ENCODE data around the gene PSMD5.

Gene PSMD5

DNA sequence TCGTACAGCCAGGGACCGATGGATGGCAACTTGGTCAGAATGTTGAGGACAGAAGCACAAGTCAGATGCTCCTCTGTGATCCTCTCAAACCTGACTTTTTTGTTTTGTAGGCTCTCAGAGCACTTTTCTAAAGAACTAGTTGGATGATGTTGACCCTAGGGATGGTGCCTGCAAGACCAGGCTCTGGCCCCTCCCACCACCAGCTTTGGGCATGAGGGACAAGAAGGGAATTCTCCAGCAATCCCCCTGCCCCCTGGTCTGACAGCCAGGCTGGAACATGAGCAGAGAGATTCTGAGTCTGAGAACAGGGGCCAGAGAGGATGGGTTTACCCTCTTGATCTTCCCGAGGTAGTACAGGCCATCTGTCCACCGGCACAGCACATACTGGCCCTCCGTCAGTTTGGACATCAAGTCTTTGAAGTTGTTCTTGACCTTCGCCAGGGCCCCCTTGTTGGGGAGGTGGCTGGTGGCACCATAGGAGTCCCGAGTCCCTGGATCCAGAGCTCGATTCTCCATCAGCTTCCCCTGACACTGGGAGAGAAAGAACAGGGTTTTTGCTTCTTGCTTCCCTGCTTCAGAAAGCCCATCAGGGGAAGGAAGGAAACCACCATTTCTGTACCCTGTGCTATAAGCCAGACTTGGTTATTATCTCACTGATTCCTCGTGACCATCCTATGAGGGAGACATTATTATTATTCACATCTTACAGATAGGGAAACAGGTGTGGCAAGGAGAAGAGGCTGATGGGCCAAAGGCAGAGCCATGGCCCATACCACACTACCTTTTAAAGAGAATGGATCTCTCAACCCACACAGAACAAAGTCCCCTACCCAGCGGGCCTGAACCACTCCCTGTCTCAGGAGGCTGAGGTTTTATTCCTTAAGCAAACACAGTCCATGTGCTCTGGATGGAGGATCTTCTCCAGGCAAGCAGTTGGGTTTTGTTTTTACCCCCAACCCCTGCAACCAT is 31.8 kb upstream of the PSMD5 start:
- no peak for DNase-seq

DNA sequence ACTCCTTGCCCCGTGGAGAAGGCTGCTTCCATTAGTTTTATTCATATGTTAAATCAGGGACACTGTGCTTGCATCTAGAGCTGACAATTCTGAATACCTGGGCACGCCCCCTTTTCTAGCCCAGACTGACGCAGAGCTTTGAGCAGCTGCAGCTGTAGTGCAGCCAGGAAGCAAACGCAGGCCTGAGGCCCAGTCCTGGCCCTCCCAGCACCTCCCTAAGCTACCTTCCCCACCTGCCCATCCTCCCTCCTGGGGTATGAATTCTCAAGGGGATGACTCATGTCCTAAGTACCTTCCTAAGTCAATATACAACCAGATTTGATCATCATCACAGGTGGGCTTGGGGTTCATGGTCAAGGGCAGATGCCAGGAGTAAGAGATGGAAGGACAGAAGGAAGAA is 30.8 kb upstream of the PSMD5 start:
- no peak for DNase-seq

DNA sequence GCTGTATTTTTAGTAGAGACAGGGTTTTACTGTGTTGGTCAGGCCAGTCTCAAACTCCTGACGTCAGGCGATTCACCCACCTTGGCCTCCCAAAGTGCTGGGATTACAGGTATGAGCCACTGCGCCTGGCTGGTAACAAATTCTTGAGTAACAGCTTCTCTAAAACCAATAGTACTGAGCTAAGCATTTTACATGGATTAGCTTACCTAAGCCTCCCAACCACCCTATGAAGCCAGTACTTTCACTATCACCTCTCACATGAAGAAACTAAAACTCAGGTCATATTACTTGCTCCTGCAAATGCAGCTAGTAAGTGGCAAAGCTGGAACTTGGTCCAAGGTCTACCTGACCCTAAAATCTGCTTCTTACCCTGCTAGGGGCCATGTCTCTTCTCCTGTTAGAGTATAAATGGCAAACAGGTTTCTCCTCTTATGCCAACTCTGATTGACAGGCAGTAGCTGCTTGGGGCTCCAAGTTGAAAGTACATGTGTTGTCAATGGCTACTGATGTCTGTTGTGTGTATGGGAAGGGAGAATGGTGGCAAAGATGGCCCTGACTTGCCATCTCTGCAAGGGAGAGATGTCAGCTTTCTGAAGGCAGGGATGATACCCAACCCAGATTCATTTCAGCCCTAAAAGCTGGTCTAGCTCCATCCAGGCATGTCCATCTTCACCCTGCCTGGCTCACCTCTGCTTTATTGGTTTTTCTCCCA is 30.2 kb upstream of the PSMD5 start:
- DNase-seq: no peak

DNA sequence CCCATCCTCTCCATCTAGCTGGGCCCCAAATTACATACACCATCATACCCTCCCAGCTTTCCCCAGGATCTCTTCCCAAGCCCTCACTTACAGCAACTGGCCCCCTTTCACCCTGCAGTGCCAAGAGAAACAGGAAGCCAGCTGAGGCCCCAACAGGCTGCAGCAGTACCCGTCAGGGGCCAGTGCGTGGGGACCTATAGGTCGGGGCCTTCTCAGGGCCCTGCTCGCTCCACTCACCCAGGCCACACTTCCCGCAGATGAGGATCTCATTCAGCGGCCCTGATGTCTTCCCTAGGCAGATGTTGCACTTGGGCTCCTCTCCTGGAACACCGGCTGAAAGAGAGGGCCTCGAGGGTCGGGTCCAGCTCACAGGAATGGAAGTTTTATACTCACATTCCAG is 27.5 kb upstream of the PSMD5 start:
- peak; percentile 14 for DNase-seq

DNA sequence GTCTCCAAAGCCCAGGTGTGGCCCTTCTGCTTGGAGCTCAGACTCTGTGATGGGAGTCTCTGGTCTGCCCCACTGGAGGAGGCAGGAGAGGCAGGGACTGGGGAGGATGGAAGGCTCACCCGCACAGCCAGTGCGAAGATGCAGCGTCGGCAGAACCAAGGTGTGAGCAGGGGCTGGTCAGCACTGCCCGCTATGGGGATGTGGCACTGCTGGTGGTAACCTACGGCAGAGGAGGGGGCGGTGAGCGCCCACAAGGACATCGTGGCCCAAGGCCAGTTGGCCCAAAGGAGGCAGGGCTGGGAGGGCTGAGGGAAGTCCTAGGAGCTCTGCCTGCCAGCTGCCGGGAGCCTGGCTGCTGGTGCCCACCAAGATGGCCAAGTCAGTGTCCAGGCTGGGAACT is 27.0 kb upstream of the PSMD5 start:
- no peak for DNase-seq

DNA sequence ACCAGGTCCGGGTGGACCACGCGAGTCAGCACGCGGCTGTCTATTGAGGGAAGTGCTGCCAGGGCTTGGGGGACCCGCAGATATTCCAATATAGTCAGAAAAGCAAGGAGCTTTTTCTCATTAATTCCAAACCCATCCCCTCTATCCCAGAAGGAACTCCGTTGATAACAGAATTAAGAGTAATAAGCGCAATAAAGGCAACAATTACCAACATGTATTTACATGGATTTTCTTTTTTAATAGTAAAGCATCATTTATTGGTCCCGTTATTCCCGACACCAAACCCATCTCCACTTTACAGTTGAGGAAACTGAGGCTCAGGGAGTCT is 26.6 kb upstream of the PSMD5 start:
- DNase-seq: no peak

DNA sequence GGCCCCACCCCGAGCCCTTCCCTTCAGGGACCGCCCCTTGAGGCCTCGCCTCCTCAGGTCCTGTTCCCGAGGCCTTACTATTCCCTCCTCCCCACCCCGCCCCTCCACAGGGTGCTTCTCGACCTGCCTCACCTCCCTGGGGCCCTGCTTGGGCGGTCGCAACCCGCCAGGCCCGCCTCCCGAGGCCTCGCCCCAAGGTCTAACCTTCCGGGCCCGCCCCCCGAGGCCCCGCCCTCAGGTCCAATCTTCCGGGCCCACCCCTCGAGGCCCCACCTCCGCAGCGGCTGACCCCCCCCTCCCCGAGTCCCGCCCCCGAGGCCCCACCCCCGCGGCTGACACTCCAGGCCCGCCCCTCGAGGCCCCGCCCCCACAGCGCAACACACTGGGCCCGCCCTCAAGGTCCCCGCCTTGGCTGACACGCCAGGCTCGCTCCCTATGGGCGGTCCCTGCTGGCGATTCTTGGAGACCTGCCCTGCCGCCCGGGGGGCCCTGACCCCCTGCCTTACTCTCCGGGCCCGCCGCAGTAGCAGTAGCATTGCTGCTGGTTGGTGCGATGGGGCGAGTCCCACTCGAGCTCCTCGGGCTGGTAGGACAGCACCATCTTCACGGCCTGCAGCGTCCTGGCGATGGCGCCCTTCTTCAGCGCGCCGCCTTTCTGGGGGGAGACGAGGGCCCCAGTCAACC is 26.1 kb upstream of the PSMD5 start:
- peak; percentile 98 for DNase-seq

DNA sequence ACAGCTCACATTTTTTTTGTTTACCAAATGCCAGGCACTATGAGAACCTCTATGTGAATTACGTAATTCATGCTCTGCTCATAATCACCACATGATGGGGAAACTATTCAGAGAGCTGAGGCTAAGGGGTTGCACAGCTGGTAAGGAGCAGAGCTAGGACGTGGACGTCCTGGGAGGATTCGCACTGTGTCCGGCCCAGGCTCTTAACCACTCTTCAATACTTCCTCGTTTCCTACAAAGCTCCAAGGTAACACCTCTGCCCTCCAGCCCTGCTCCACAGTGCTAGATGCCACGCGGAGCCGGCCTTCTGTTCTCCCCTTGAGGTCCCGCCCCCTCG is 25.6 kb upstream of the PSMD5 start:
- no peak for DNase-seq

DNA sequence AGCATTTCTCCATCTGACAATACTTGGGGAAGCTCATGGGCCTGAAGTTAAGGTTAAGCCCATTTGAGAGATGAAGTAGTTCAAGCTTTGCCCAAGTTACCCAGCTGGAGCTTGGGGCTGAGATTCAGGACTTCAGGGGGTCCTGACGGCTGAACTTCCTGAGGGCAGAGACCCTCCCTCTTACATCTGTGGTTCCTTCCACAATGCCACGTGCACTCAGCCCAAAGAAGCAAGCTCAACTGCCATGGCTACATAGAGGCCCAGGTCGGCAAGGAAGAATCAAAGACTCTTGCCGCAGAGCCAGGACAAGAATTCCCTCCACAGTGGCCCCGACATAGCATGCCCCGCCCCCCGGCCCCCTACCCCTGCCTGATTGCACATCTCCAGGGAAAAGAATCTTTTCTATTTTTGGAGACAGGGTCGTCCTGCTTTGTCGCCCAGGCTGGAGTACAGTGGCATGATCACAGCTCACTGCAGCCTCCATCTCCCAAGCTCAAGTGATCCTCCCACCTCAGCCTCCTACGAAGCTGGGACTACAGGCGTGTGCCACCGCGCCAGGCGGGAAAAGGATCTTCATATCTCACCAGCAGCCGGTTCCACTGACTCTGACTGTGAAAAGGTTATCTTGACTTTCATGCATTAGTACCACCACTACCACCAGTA is 25.1 kb upstream of the PSMD5 start:
- DNase-seq: no peak

DNA sequence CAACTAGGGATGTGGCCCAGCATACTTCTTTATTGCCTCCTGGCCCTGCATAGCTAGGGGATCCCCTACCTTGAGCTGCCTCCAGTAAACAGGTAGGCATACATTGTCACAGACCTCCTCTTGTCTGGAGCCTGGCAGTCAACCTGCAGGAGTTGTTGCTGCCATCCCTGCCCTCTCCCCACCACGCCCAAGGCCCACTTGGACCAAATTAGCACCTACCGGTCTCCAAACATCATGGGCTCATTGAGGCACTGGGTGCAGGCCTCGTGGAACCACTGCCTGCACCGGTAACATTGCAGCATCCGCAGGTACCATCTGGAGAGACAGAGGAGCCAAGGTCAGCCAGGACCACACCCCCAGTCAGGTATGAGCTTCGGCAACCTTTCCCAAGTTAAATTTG is 23.9 kb upstream of the PSMD5 start:
- DNase-seq: no peak

DNA sequence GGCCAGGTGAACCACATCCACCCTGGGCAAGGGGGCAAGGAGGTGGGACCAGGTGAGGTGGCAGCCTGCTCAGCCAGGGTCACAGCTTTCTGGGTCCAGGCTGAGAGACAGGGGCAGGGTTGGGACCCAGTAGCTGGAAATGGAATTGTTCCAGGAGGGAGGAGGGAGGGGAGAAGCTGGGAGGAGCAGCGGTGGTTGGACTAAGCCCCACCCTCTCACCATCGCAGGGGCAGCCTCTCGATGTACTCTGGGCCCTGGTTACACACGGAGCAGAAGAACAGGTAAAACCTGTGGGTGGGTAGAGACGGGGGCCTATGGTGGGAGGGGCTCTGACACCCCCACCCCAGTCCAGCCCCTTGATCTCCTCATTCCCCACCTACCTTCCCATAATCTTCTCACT is 23.1 kb upstream of the PSMD5 start:
- no peak for DNase-seq

DNA sequence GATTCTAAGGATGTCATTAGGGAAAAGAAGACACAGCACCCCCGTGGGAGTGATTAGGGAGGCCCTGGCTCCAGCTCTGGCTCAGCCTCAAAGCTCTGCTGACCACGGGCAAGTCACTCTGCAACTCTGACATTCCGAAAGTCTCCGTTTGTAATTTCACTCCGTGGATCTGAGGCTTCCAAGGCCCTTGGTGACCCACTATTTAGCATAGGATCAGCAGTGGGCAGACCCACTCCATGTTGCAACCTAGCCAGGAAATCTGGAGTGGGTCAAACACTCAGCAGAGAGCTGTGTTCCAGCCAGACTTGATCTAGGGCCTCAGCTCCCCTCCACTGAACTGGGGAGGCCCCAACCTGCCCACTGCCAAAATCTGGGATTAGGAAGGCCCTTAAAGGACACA is 22.5 kb upstream of the PSMD5 start:
- no peak for DNase-seq

DNA sequence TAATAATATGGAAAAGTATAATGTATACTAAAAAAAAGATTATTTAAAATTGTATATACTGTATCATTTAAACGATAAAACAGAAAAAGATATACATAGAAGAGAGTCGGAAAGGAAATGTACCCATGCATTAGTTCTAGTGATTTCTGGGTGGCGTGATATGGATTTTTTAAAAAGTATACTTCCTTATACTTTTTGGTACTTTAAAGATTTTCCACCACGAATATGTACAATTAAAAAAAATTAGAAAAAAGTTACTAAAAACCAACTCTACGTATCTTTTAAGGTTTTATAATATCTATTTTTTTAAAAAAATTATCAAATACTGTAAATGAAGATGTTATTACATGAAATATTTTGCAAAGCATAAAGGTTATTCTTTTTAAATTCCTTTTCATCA is 22.0 kb upstream of the PSMD5 start:
- DNase-seq: no peak

DNA sequence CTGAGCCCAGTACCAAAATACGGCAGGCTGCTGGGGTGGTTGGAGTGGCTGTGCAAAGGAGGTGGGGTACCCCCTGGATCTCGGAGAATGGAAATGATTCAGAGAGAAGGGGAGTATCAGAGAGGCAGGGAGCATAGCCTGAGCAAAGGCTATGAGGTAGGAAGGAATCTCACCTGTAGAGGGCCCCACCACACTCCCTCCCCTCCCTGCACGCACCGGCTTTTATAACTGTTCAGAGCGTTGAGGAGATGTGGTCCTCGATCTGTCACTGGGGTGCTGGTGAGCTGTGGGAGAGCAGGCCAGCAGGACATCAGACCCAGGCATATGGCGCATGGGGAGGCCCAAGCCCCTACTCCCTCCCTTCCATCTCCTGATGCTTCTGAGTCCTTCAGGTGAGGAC is 21.1 kb upstream of the PSMD5 start:
- DNase-seq: no peak

DNA sequence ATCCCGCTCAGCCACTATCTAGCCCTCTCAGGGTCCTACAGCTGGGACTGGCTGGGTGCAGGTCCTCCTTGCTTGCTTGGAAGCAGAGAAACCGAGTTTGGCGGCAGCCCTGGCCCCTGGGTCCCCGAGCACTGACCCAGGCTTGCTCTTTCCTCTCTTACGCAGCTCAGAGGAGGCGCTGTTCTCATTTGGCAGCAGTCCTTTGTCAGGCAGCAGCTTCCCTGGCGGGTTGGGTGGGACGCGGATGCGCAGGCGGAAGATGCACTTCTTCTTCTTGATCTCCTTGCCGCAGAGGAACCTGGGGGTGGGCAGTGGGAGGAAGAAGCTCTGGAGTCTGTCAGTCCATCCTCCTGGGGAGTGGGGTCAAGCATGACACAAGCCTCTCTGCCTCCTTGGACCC is 19.7 kb upstream of the PSMD5 start:
- no peak for DNase-seq

DNA sequence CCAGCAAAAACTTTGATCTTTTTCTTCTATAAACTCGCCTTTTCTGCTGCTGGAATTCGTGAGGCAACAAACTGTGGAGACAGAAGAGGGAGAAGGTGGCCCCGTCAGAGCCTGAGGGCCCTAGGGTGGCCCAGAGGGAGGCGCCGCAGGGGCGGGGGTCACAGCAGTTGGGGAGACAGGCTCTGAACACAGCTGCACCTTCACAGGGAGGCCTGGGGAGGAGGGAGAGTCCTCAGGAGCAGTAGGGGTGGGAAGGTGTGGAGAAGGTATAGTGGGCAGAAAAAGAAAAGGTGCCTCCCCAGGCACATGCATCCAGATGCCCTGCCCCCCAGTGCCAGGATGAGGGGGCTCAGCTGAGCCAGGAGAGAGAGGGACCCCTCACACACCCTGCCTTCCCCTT is 19.2 kb upstream of the PSMD5 start:
- no peak for DNase-seq

DNA sequence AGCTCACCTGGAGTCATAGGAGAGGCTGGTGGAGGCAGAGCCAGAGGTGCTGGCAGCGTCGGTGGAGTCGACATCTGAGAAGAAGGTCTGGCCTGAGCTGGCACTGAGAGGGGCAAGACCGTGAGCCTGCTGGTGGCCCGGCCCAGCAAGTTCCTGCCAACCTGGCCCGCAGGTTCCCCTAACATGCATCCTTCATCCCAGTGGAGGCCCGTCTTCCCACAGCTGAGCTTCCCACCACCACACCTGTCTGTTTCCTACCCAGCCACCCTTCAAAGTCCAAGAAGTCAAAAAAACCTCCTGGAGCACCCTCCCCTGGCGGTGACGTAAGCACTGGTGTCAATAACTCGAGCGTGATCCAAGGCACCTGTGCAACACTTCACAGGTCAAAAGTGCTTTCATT is 17.4 kb upstream of the PSMD5 start:
- no peak for DNase-seq

DNA sequence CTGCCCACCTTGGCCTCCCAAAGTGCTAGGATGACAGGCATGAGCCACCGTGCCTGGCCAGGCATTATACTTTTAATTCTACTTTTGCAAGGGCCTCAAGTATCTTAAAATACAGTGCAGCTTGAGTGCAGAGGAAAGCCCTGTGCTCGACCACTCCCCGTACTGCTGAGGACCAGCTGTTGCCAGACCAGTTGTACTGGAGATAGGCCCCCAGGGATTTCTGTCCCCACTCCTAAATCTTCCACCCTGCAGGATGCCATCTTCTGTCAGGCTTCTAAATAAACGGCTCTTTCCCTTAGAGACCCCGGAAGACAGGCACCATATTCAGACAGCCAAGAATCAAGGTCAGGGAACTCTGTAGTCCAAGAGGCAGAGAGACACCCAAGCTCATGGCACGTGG is 16.6 kb upstream of the PSMD5 start:
- DNase-seq: no peak

DNA sequence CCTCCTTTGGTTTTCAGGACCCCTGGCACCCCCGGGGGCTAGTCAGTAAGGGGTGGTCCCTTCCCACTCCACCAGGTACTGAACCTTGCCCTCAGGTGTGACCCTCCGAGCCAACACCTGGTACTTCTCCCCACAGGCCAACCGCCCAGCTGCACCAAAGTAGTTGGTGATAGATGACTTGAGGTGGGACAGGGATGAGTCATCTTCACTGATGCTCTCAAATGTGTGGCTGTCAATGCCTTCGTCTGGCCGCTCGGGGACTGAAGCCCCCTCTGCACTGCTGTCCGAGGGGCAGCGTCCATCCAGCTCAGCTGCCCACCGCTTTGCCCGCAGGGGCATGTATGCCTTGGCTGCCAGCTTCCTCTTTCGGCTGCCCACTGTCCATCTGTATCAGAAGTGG is 15.2 kb upstream of the PSMD5 start:
- DNase-seq: no peak

DNA sequence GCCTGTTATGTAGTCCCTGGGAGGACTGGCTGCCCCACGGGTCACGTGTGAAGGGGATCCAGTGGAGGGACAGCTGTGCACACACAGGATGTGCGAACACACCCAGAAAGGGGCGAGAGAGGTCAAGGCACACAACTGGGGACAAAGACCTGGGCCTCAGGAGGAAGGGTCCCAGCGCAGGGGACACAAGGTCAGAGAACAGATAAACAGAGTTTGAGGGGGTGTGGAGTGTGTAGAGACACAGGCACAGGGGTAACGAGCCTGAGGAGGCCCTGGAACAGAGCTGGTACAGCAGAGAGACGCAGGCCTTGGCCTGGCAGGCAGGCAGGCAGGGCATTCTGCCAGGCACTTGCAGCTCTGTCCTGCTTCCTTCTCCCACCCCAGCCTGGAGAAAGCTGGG is 14.8 kb upstream of the PSMD5 start:
- no peak for DNase-seq

DNA sequence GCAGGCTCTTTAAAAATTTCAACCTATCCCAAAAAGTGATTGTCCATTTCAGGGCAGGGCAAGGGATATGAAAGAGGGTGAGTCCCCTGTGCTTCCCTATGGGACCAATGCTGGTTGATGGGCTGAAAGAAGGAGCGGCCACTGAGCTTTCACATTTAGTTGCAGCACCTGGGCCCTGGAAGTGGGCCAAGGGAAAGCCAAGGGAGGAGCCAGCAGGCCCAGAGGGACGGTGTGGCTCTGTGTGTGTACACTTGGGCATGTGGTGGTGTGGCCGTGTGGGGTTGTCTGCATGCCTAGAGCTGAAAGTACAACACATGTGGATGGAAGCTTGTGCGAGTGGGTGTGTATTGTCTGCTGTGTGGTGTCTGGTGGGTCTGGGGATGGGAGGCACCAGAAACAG is 14.0 kb upstream of the PSMD5 start:
- no peak for DNase-seq

DNA sequence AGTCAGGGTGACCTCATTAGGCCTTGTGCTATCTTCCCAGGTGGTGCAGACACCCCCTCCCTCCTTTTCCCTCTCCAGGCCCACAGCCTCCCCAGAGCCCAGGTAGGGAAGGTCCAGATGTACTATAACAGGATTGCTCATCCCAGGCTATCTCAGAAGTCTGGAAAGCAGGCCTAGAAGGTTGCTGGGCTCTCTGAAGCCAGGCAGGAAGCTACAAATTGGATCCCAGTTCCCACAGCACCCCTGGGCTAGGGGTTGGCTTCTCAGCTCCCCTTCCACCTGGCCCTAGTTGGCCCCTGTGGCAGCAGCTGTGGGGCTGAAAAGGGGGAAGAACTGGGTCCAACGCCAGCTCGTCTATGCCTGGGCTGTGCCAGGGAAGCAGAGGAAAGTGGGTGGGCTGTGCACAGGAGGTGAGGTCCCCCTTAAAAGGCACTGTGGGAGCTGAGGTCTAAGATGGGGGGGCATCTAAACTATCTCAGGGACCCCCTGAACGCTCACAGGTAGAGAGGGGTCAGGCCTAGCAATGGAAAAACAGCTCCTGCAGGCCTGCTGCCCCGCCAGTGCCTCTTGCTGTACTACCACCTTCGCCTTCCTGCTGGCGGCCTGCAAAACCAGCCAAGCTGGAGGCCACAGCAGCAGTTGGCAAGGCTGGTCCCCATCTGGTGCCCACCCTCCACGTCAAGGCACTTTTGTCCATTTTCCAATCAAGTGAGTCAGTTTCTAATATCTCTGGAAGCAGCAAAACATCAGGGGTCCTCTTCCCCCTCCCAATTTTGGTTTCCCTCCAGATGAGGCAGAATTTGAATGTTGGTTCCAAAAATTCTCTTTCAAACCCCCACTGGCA is 13.3 kb upstream of the PSMD5 start:
- no peak for DNase-seq

All from hematopoietic multipotent progenitor cell treated with erythropoietin and hydrocortisone succinate and interleukin-3 and kit ligand, for 6 days (in vitro differentiated cells).